ENCODE measurements around the gene GFER.
"Not testable (repeated sequence)": the region's sequence is repeated elsewhere in the genome, so short reads cannot be mapped to it uniquely, and the experiment has no call there.

The GFER gene

GRCh38 chr16:1958143-1958491 lies 25.9 kb upstream of the GFER start:
- DNase-seq: not testable (repeated sequence)

DNA sequence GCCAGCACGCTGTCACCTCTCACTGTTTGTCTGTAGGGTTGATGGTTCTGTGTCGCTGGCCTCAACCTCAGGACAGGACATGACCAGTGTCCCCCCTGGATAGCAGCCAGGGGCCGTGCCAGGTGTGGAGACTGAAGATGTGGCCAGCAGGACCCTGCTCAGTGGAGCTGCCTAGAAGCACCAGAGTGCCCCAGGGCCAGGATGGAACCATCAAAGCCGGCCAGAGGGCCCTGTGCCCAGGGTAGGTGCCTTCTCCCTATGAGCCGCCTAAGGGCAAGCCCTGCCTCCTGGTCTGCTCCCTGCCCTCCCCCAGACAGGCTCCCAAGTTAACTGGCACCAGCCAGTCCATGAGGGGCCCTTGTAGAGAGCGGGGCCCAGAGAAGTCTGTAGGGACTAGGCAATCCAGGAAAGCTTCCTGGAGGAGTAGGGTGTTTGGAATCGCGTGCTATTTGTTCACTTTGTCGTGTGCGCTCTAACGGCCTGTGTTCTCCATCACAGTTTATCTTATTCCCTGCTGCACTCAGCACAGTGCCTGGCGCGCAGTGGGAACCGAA lies 25.2 kb upstream of the GFER start:
- DNase-seq: no peak

GRCh38 chr16:1959269-1960039 lies 24.5 kb upstream of the GFER start, which contains the start of gene NDUFB10:
Gene NDUFB10, plus strand, starts transcription at chr16:1959538. Its CDS starts 87 bp downstream, at chr16:1959625.
- DNase-seq: peak; percentile 90

DNA sequence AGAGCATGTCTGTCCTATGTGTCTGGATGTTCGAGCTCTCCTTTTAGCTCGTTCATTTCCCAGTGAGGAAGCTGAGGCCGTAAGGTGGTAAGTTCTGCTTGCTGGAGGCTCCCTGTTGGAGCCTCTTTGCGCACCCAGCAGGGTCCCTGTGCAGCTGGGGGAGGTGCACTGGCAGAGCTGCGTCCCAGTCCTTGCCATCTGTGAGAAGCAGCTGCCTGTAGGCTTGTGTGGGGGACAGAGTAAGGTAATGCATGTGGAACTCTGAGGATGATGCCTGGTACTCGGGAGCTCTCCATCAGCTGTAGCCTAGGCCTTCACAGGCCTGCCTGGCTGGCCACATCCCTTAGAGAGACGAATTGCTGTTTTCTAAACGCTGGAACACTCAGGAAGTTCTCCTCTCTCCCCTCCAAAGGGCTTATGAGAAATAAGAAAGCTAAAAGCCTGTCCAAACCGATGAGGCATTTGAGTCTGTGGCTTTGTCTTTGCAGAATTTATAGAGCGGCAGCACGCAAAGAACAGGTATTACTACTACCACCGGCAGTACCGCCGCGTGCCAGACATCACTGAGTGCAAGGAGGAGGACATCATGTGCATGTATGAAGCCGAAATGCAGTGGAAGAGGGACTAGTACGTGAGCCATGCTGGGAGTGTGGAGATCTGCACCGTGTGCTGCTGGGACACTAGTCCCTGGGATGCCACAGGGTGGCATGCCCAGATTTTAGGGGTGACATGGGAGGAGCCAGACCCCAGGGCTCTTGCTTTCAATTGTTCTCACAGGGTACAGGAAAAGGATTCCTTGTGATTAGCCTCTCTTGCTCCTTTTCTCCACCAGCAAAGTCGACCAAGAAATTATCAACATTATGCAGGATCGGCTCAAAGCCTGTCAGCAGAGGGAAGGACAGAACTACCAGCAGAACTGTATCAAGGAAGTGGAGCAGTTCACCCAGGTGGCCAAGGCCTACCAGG lies 23.0 kb upstream of the GFER start:
- no peak for DNase-seq

GRCh38 chr16:1961651-1962067 lies 22.3 kb upstream of the GFER start:
- DNase-seq: no peak

GRCh38 chr16:1962161-1963153 lies 21.5 kb upstream of the GFER start:
- DNase-seq: not testable (repeated sequence)

- DNase-seq: no peak
Observed at GRCh38 chr16:1963806-1964505, 20.0 kb upstream of the GFER start.

DNA sequence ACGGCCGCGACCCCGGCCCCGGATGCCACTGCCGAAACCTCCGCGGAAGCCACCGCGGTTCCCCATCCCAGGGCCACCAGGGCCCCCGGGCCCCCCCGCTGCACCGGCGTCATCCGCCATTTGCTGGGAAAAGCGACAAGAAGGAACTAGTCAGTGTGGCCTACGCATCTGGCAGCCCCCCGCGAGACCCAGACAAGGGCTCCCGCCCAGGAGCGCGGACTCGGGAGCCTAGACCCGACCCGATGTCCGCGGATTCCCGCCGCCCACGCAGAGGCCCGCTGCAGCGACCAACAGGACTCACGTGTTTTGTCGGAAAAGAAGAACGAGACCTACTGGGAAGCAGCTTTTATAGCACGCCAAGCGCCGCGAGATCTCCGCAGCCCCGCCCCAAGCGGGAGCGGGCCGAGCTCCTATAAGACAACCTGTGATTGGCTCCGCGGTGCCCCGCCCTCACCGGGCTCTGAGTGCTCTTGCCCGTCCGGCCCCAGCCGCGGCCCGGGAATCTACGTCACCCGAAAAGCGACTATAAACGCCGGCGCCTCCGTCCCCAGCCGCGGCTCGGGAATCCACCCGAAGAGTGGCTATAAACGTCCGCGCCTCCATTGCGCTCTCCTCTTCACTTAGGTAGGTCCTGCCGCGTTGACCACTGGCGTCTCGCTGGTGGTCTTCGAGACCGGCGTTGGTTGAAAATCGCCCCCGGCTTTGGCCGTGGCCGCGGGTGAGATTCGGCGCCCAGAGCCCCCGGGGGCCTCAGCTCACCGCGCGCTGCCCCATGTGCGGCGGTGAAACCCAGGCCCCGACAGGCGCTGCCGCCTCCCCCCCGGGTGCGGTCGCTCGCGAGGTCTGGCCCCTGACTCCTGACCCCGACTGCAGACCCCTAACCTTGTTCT lies 19.2 kb upstream of the GFER start, which contains the start of gene RPS2:
TSS of gene RPS2 (minus strand) at position 321 of the 890 bp plus-strand sequence. CDS start at position 120, 201 bp downstream.
- peak; percentile 98 for DNase-seq

DNA sequence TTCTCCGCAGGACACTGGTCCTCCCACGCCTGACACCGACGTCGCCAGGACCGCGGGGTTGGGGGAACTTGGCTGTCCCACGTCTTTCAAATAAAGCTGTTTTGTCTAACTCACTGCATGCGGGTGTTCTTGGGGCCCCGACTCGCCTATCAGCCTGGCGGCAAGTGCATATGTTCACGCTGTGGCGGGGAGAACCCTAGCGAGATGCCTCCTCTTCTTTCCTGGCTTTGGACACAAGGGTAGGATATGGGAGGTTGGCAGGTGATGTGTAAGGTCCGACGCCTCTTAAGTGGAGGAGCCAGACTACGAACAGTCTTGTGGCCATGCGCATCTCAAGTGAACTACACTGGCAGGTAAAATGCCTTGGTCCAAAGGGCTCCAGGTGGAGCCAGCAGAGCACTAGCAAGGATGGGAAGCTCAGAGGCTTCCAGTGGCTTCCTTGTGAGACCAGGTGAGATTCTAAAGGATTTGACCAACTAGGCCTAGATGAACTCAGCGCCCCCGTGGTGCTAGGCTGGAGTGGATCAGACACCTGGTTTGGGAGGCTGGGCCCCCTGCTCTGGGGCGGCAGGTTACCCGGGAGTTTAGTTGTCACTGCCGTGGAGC lies 18.5 kb upstream of the GFER start:
- DNase-seq: no peak

DNA sequence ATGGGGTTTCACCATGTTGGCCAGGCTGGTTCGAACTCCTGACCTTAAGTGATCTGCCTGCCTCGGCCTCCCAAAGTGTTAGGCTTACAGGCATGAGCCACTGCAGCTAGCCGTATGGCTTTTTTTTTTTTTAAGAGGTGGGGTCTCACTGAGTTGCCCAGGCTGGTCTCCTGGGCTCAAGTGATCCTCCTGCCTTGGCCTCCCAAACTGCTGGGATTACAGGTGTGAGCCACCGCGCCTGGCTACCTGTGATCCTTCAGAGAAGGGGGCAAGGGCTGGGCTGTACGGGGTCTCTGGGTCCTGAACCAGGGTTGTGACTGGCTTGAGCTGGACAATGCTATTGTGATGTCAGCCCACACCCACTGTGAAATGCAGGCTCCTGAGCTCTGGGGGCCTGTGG lies 17.5 kb upstream of the GFER start, which contains the start of gene RNF151:
TSS of gene RNF151 (plus strand) at position 397 of the 400 bp plus-strand sequence. CDS start 26 bp downstream, outside the sequence.
- no peak for DNase-seq

DNA sequence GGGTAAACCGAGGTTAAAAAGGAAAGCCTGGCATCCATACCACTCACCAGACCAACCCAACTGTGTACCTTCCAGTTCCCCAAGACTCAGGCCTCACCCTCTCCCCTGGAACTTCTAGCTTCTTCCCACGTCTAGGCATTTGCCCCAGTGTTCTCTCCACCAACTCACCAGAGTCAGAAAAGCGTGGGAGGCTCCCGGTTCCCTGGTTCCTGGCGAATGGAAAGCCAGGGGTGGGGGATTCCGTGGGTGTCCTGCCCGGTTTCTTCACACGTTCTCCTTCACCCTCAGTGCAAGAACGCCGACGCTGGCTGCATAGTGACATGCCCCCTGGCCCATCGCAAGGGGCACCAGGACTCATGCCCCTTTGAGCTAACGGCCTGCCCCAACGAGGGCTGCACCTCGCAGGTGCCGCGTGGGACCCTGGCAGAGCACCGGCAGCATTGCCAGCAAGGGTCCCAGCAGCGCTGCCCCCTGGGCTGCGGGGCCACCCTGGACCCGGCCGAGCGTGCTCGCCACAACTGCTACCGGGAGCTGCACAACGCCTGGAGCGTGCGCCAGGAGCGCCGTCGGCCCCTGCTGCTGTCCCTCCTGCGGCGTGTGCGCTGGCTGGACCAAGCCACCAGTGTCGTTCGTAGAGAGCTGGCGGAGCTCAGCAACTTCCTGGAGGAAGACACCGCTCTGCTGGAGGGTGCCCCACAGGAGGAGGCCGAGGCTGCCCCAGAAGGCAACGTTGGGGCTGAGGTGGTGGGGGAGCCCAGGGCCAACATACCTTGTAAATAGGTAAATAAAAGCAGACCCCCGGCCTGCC lies 15.6 kb upstream of the GFER start:
- DNase-seq: no peak

DNA sequence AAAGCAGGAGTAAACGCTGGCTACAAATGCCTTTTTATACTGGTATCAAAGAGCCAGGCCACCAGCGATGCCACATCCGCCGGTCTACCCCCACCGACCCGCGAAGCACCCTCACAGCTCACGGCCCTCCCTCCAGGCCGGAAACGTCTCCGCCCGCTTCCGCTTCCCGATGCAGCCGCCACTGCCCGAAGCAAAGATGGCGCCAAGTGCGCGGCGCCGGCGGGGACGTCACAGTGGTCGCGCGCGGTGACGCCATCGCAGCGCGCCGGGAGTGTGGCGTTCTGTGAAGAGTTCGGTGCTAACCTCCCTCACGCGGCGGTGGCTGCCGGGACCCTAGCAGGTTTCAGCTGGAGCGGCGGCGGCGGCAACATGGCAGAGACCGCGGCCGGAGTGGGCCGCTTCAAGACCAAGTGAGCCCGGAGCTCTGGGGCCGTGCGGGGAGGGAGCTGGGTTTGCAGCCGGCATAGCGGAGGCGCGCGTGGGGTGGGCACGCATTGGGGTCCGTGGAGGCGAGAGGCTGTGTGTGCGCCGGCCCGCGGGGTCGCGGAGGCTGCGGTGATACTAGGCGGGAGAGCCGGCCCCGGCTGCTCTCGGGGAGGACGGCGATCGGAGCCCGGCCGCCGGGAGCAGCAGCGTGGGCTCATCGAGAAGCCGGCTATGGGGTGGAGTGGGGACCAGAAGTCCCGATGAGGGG lies 12.1 kb upstream of the GFER start, which contains the start of gene TBL3:
TSS of gene TBL3 (plus strand) at position 258 of the 694 bp plus-strand sequence. CDS start at position 370, 112 bp downstream.
- peak; percentile 97 for DNase-seq

DNA sequence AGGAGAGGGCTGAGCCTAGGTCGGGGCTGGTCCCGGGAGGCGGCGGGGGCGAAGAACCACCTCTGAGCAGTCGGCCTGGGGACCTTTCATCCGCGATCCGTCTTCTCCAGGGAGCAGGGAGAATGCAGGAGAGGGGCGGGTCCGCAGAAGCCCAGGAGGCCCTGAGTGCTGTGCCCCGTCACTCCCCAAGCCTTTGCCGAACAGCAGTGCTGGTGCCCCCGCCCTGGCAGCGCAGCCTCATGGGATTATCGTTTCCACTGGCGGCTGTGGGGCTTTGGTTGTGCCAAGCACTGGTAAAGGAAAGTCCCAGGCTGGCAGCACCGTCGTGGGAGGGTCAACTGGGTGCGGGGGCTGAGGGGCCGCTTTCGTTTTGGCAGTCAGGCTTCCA lies 11.5 kb upstream of the GFER start:
- no peak for DNase-seq

- DNase-seq: no peak
Observed at GRCh38 chr16:1973461-1974156, 10.4 kb upstream of the GFER start.

GRCh38 chr16:1974157-1975070 lies 9.6 kb upstream of the GFER start:
- DNase-seq: no peak
